Loucy (cell line): Measurements from ENCODE around the gene GAB1.
"Not testable (repeated sequence)": the region's sequence is repeated elsewhere in the genome, so short reads cannot be mapped to it uniquely, and the experiment has no call there.

Experiments
- H2AFZ ChIP-seq: fragments of 200-600 bp; sonication (generic); 2 replicates; pipeline ENCODE4 v1.6.0; 2016; ENCODE audit warnings: antibody characterized with exemption, mild to moderate bottlenecking, low read length, moderate library complexity
- H3F3A ChIP-seq: fragments of 200-600 bp; 2 replicates; pipeline ENCODE4 v1.6.0; 2016; ENCODE audit warnings: antibody characterized with exemption, low read depth, mild to moderate bottlenecking
- H3K27me3 ChIP-seq: fragments of 200-600 bp; sonication (generic); 2 replicates; pipeline ENCODE4 v1.6.1; 2014; ENCODE audit warnings: low read length, mild to moderate bottlenecking; ENCODE audit not compliant: insufficient read depth, poor library complexity, severe bottlenecking
- H3K36me3 ChIP-seq: fragments of 200-600 bp; sonication (generic); 2 replicates; pipeline ENCODE4 v1.6.1; 2016; ENCODE audit warnings: low read length; ENCODE audit not compliant: insufficient read depth
- H3K4me1 ChIP-seq: fragments of 200-600 bp; sonication (generic); 2 replicates; pipeline ENCODE4 v1.5.1; 2014; ENCODE audit warnings: low read length, mild to moderate bottlenecking; ENCODE audit not compliant: insufficient read depth, poor library complexity, severe bottlenecking
- H3K4me2 ChIP-seq: fragments of 200-600 bp; sonication (generic); 2 replicates; pipeline ENCODE4 v1.6.0; 2014; ENCODE audit warnings: antibody characterized with exemption, low read length, low read depth, mild to moderate bottlenecking; ENCODE audit not compliant: poor library complexity, severe bottlenecking
- H3K4me3 ChIP-seq: fragments of 200-600 bp; sonication (generic); 2 replicates; pipeline ENCODE4 v1.5.1; 2014; ENCODE audit warnings: low read length, mild to moderate bottlenecking, mixed read lengths; ENCODE audit not compliant: poor library complexity, severe bottlenecking
- H3K79me2 ChIP-seq: fragments of 200-600 bp; sonication (generic); 2 replicates; pipeline ENCODE4 v1.6.1; 2014; ENCODE audit warnings: low read length; ENCODE audit not compliant: insufficient read depth
- H3K9ac ChIP-seq: fragments of 200-600 bp; sonication (generic); 2 replicates; pipeline ENCODE4 v1.6.0; 2014; ENCODE audit warnings: mild to moderate bottlenecking, low read depth, low read length, moderate library complexity; ENCODE audit not compliant: poor library complexity, severe bottlenecking
- H3K9me2 ChIP-seq: fragments of 200-600 bp; sonication (generic); replicated peaks from 2 replicates; pipeline ENCODE4 v1.6.1; 2016; ENCODE audit warnings: low read depth, low read length, mixed read lengths
- H3K9me3 ChIP-seq: fragments of 200-600 bp; sonication (generic); 2 replicates; pipeline ENCODE4 v1.6.1; 2014; ENCODE audit warnings: mild to moderate bottlenecking, antibody characterized with exemption, low read length, low read depth; ENCODE audit not compliant: insufficient read depth
- H4K20me1 ChIP-seq: fragments of 200-600 bp; sonication (generic); 2 replicates; pipeline ENCODE4 v1.6.0; 2014; ENCODE audit warnings: antibody characterized with exemption, low read length, mild to moderate bottlenecking; ENCODE audit not compliant: insufficient read depth, poor library complexity, severe bottlenecking
- EZH2phosphoT487 ChIP-seq: fragments of 200-600 bp; IDR thresholded peaks from 2 replicates; pipeline ENCODE4 v1.6.1; 2018; ENCODE audit warnings: antibody characterized with exemption, mild to moderate bottlenecking, moderate library complexity, borderline replicate concordance
- TF ChIP-seq, protein P1 (sequence below): fragments of 200-600 bp; sonication (generic); conservative IDR thresholded peaks from 2 replicates; pipeline ENCODE4 v1.5.1; 2014; ENCODE audit warnings: mild to moderate bottlenecking, antibody characterized with exemption, low read length

The GAB1 gene

GRCh38 chr4:143346206-143346605, 9.5 kb downstream of the GAB1 start:
- Histone ChIP-seq H3K36me3 (no peaks in the 10 kb centered on the region), H3K9ac (peak overlapping the region; percentile 0), H3K27me3 (no peaks in the 10 kb centered on the region), H3K79me2 (peaks cover 10% of the 10 kb centered on the region), H3K4me1 (peaks cover 39% of the 10 kb centered on the region), H3K9me2 (no peaks in the 10 kb centered on the region), H2AFZ (no peak overlapping the region), H3K4me2 (peak overlapping the region; percentile 37), H3K4me3 (no peak overlapping the region), H3K9me3 (no peaks in the 10 kb centered on the region), H4K20me1 (peaks cover 24% of the 10 kb centered on the region), H3F3A (no peaks in the 10 kb centered on the region)
- TF ChIP-seq EZH2phosphoT487 = no peak
- TF ChIP-seq, protein P1, sequence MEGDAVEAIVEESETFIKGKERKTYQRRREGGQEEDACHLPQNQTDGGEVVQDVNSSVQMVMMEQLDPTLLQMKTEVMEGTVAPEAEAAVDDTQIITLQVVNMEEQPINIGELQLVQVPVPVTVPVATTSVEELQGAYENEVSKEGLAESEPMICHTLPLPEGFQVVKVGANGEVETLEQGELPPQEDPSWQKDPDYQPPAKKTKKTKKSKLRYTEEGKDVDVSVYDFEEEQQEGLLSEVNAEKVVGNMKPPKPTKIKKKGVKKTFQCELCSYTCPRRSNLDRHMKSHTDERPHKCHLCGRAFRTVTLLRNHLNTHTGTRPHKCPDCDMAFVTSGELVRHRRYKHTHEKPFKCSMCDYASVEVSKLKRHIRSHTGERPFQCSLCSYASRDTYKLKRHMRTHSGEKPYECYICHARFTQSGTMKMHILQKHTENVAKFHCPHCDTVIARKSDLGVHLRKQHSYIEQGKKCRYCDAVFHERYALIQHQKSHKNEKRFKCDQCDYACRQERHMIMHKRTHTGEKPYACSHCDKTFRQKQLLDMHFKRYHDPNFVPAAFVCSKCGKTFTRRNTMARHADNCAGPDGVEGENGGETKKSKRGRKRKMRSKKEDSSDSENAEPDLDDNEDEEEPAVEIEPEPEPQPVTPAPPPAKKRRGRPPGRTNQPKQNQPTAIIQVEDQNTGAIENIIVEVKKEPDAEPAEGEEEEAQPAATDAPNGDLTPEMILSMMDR = no peak

DNA sequence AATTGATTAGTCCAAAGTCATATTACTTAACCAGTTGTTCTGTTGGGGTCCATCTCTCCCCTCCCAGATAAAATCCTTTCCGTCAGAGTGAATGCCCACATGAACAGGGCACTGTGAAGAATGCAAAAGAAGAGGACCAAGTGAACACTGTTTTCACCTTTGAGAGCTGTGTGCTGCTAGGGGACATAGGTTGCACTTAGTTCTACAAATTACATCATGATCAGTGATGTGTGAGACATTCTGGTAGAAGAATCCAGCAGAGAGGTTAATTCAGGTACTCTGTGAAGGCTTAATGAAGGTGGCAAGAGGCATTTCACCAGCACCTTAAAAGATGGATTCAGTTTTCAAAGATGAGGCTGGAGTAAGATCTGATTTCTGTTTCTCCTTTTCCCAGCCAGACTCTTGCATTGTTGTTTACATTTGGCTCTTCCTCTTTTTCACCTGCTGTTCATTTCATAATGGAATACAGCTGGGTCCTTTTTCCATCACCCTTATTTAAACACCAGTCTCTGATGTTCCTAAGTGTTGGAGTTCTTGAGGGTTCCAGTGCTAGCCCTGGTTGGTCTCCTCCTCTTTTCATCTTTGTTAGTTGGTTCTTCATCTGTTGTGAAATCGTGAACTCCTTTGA, 10.9 kb downstream of the GAB1 start:
- Histone ChIP-seq H3K9me3 (no peaks in the 10 kb centered on the region), H3K4me2 (no peak overlapping the region), H3K9me2 (no peaks in the 10 kb centered on the region), H3F3A (no peaks in the 10 kb centered on the region), H3K4me1 (peaks cover 41% of the 10 kb centered on the region), H3K79me2 (peaks cover 23% of the 10 kb centered on the region), H3K27me3 (no peaks in the 10 kb centered on the region), H2AFZ (no peak overlapping the region), H3K36me3 (no peaks in the 10 kb centered on the region), H3K4me3 (no peak overlapping the region), H3K9ac (no peak overlapping the region), H4K20me1 (peaks cover 19% of the 10 kb centered on the region)
- TF ChIP-seq EZH2phosphoT487 = no peak
- TF ChIP-seq, protein P1 = no peak

DNA sequence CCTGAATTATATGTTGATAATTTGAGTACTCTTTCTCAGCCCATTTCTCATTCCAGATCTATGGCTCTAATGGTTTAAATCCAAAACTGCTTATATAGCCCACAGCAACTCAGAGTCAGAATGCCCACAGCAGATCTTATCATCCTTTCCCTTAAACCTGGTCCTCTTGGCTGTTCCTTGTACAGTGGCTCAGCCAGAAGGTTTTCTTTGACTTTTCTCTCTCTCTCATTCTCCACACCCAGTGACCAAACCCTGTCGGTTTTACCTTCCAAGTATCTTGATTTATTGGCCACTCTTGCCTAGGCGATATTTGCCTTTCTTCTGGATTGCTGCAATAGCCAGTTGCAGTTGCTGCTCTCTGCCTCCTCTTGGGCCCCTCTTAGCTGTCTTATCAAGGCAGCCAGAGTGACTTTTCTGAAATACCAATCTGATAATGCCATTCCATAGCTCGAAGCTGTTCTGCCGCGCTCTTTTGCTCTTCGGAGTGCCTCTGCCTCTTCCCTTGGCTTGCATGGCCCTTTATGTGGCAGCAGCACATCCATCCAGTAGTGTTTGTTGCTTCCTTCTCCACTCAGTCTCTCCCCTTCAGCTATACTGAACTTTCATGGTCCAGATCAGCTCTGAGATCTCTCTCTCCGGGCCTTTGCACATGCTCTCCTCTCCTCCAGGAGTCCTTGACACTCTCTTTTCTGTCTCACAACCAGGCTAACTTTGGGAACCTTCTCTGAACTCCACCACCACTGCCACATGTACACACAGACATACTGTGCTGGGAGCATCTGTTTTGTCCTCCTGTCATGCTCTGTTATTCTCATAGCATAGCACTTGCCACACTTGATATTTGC, 11.8 kb downstream of the GAB1 start:
- no peaks in the 10 kb centered on the region for H3K9me2 ChIP-seq
- no peak overlapping the region for H3K4me2 ChIP-seq
- no peaks in the 10 kb centered on the region for H3K9me3 ChIP-seq
- H3K9ac ChIP-seq = no peak overlapping the region
- TF ChIP-seq, protein P1 = no peak
- TF ChIP-seq EZH2phosphoT487 = no peak
- H3K27me3 ChIP-seq = no peaks in the 10 kb centered on the region
- H3K4me3 ChIP-seq = no peak overlapping the region
- H4K20me1 ChIP-seq = peaks cover 13% of the 10 kb centered on the region
- H3F3A ChIP-seq = no peaks in the 10 kb centered on the region
- H3K4me1 ChIP-seq = peaks cover 34% of the 10 kb centered on the region
- peaks cover 31% of the 10 kb centered on the region for H3K79me2 ChIP-seq
- H3K36me3 ChIP-seq = no peaks in the 10 kb centered on the region
- no peak overlapping the region for H2AFZ ChIP-seq

GRCh38 chr4:143349858-143350527, 13.3 kb downstream of the GAB1 start:
- not testable (repeated sequence) for H3K9me2 ChIP-seq, H3K27me3 ChIP-seq, H3K9me3 ChIP-seq, H3K4me2 ChIP-seq, H3F3A ChIP-seq, H2AFZ ChIP-seq, H3K4me3 ChIP-seq, H4K20me1 ChIP-seq, H3K9ac ChIP-seq, H3K36me3 ChIP-seq
- H3K4me1 ChIP-seq = peaks cover 24% of the 10 kb centered on the region
- peaks cover 43% of the 10 kb centered on the region for H3K79me2 ChIP-seq
